Measurements from ENCODE around the gene BMPER. TPM values are rescaled to one million over a fixed set of nuclear protein-coding genes. Genes with fewer than 3 reads are reported as not detected.

BMPER gene
- total RNA-seq, 1 donor from 2014 or later, result 0.26 TPM

GRCh38 chr7:33946094-33946699 lies 40.9 kb downstream of the BMPER start:
- DNase-seq (ENCODE audit: low read depth) (peak; percentile 79), FAIRE-seq (no peak)
- TF ChIP-seq CTCF (IDR thresholded peaks at IDR 0.05; ENCODE audit: insufficient read depth, low read length, severe bottlenecking), result no peak
- H3K27me3 ChIP-seq (ENCODE audit: control insufficient read depth, insufficient read depth, low read length), result no peaks in the 10 kb centered on the region
- H3K36me3 ChIP-seq (ENCODE audit: control insufficient read depth, insufficient read depth, low read length), result no peaks in the 10 kb centered on the region
- H3K4me3 ChIP-seq (ENCODE audit: low read depth, low read length), result no peak overlapping the region

- FAIRE-seq (no peak), DNase-seq (ENCODE audit: low read depth) (no peak)
- Histone ChIP-seq H3K4me3 (ENCODE audit: low read depth, low read length) (no peak overlapping the region), H3K27me3 (ENCODE audit: control insufficient read depth, insufficient read depth, low read length) (no peaks in the 10 kb centered on the region), H3K36me3 (ENCODE audit: control insufficient read depth, insufficient read depth, low read length) (no peaks in the 10 kb centered on the region)
- TF ChIP-seq CTCF (IDR thresholded peaks at IDR 0.05; ENCODE audit: insufficient read depth, low read length, severe bottlenecking), result no peak
Observed at GRCh38 chr7:33950047-33950714, 44.8 kb downstream of the BMPER start.

- DNase-seq (ENCODE audit: low read depth) (peak; percentile 23), FAIRE-seq (no peak)
- Histone ChIP-seq H3K27me3 (ENCODE audit: control insufficient read depth, insufficient read depth, low read length) (no peaks in the 10 kb centered on the region), H3K36me3 (ENCODE audit: control insufficient read depth, insufficient read depth, low read length) (no peaks in the 10 kb centered on the region), H3K4me3 (ENCODE audit: low read depth, low read length) (no peak overlapping the region)
- no peak for TF ChIP-seq CTCF (IDR thresholded peaks at IDR 0.05; ENCODE audit: insufficient read depth, low read length, severe bottlenecking)
Observed at GRCh38 chr7:33952824-33953223, 47.5 kb downstream of the BMPER start.

GRCh38 chr7:33958104-33958503 lies 52.8 kb downstream of the BMPER start:
- H3K4me3 ChIP-seq (ENCODE audit: low read depth, low read length), result no peak overlapping the region
- no peak for TF ChIP-seq CTCF (IDR thresholded peaks at IDR 0.05; ENCODE audit: insufficient read depth, low read length, severe bottlenecking)
- no peaks in the 10 kb centered on the region for H3K27me3 ChIP-seq (ENCODE audit: control insufficient read depth, insufficient read depth, low read length)
- FAIRE-seq, result no peak
- no peaks in the 10 kb centered on the region for H3K36me3 ChIP-seq (ENCODE audit: control insufficient read depth, insufficient read depth, low read length)
- no peak for DNase-seq (ENCODE audit: low read depth)

- H3K36me3 ChIP-seq (ENCODE audit: control insufficient read depth, insufficient read depth, low read length), result no peaks in the 10 kb centered on the region
- no peak for TF ChIP-seq CTCF (IDR thresholded peaks at IDR 0.05; ENCODE audit: insufficient read depth, low read length, severe bottlenecking)
- FAIRE-seq (no peak), DNase-seq (ENCODE audit: low read depth) (no peak)
- no peaks in the 10 kb centered on the region for H3K27me3 ChIP-seq (ENCODE audit: control insufficient read depth, insufficient read depth, low read length)
- H3K4me3 ChIP-seq (ENCODE audit: low read depth, low read length), result no peak overlapping the region
Observed at GRCh38 chr7:33959676-33960075, 54.3 kb downstream of the BMPER start.

Data from bronchial epithelial cell (primary cell).